Right lobe of liver (tissue), 4 donors: Measurements from ENCODE around the gene GRK6.

Experiments
- POLR2A ChIP-seq: fragments of 450-650 bp; IDR thresholded peaks from one replicate; pipeline ENCODE4 v1.6.1; 2017; ENCODE audit warnings: antibody characterized with exemption, mild to moderate bottlenecking
- TF ChIP-seq, protein P1 (sequence below), 4 donors: fragments of 200-600 bp in 3 of 4; fragments of 450-650 bp in 1 of 4; IDR thresholded peaks; one replicate each; pipeline versions ENCODE4 v1.5.1 to v1.8.0; 2016 to 2022; ENCODE audit warnings: antibody characterized with exemption in 4 of 4, mild to moderate bottlenecking in 2 of 4
- donor health status: DM: no; HTN: no; CAD: no.
- donor health status: DM: no; HTN: no; CAD: no.
- donor health status: DM: no; HTN: yes; CAD: no.

DNA sequence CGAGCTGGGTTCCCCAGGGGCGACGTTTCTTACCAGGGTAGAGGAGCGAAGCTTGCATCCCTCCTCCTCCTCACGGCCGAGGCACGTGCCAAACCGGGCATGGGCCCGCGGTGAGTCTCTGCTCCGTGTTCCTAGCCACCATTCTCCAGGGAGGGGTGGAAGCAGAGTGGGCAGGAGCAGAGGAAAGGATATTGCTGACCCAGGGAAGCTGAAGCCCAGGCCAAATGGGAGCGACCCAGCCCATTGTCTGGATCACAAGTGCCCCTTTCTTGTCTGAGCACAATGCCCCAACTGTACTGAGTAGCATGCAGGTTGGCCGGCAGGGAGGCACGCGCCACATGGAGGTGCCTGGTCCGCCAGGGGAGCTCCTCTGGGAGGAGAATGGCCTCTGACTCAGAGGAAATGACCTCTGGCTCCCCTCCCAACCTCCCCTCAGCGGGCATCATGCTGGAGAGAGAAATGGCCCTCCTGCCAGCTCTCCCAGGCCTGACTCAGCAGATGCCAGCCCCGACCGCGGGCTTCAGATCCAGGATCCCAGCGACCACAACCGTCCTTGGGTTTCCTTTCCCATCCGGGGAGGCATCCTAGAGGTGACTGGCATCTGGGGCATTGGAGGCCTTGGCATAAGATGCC lies 21.3 kb downstream of the GRK6 start:
- TF ChIP-seq, protein P1, sequence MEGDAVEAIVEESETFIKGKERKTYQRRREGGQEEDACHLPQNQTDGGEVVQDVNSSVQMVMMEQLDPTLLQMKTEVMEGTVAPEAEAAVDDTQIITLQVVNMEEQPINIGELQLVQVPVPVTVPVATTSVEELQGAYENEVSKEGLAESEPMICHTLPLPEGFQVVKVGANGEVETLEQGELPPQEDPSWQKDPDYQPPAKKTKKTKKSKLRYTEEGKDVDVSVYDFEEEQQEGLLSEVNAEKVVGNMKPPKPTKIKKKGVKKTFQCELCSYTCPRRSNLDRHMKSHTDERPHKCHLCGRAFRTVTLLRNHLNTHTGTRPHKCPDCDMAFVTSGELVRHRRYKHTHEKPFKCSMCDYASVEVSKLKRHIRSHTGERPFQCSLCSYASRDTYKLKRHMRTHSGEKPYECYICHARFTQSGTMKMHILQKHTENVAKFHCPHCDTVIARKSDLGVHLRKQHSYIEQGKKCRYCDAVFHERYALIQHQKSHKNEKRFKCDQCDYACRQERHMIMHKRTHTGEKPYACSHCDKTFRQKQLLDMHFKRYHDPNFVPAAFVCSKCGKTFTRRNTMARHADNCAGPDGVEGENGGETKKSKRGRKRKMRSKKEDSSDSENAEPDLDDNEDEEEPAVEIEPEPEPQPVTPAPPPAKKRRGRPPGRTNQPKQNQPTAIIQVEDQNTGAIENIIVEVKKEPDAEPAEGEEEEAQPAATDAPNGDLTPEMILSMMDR (IDR thresholded peaks at IDR 0.05), result no peak
- TF ChIP-seq POLR2A, result peak; percentile 17
